ENCODE results near the gene SGMS1. TPM values are rescaled to one million over a fixed set of nuclear protein-coding genes. Genes with fewer than 3 reads are reported as not detected.

Gene SGMS1
- total and polyA plus RNA-seq, 2 donors (not counting 3 experiments of a cell fraction or from before 2014, with no cell fraction given): 9.7 to 23.7 TPM

DNA sequence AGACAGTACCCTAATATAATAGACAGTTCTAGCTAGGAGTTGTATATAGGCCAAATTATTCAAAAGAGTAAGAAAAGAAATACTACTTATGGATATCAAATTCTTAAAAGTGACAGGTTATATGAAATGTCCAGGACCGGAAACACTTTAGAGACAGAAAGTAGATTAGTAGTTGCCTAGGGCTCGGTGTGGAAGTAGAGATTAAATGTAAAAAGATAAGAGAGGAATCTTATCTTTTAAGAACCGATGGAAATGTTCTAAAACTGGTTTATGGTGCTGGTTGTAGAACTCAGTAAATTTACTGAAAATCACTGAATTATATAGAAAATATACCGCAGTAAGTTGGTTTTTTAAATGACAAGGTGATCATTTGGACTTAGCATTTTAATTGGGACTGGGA is 224.9 kb downstream of the SGMS1 start:
- H2AFZ ChIP-seq (ENCODE audit: low read depth, low read length): no peak overlapping the region
- peaks cover 6% of the 10 kb centered on the region for H3K4me1 ChIP-seq (ENCODE audit: control insufficient read depth, extremely low read depth, insufficient read depth, low read length)
- no peak overlapping the region for H3K4me2 ChIP-seq (ENCODE audit: insufficient read depth, low read length)
- intact Hi-C loops (cut with micrococcal nuclease): no loop called here
- peaks cover 26% of the 10 kb centered on the region for H3K79me2 ChIP-seq (ENCODE audit: control insufficient read depth, insufficient read depth, low read length)
- no peak overlapping the region for H3K27ac ChIP-seq (ENCODE audit: insufficient read depth, low read depth, low read length)
- H3K36me3 ChIP-seq (ENCODE audit: control insufficient read depth in 2 of 2, extremely low read depth in 1 of 2, insufficient read depth in 2 of 2, low read length in 2 of 2): no peaks in the 10 kb centered on the region
- no peaks in the 10 kb centered on the region for H3K9me1 ChIP-seq (replicated peaks; ENCODE audit: control insufficient read depth, extremely low read depth, insufficient read depth, low read length)
- H3K9ac ChIP-seq (replicated peaks; ENCODE audit: extremely low read depth, insufficient read depth, low read length): no peak overlapping the region
- CTCF ChIA-PET: interaction anchor here (0.7 to 2.2 kb wide), 4 partner anchors 12 to 31 kb away, joined by 3 to 12 read pairs (median 5); no protein-coding TSS in a partner anchor
- DNase-seq (ENCODE audit: low read depth, low spot score): no peak
- FAIRE-seq: no peak
- H3K27me3 ChIP-seq (ENCODE audit: control insufficient read depth in 2 of 2, insufficient read depth in 2 of 2, low read length in 2 of 2): no peaks in the 10 kb centered on the region
- no peaks in the 10 kb centered on the region for H3K9me3 ChIP-seq (replicated peaks; ENCODE audit: control insufficient read depth, insufficient read depth, low read length)
- no peak for TF ChIP-seq FOS (IDR thresholded peaks at IDR 0.05; ENCODE audit: borderline replicate concordance, insufficient read depth, low read length)
- TF ChIP-seq MYC (IDR thresholded peaks at IDR 0.05; ENCODE audit: low read depth, low read length): no peak
- TF ChIP-seq POLR2A (IDR thresholded peaks at IDR 0.05; ENCODE audit: low read depth, low read length): no peak
- TF ChIP-seq POLR2AphosphoS5 (IDR thresholded peaks at IDR 0.05; ENCODE audit: insufficient read depth, low read depth, low read length): no peak
- TF ChIP-seq, protein P1, sequence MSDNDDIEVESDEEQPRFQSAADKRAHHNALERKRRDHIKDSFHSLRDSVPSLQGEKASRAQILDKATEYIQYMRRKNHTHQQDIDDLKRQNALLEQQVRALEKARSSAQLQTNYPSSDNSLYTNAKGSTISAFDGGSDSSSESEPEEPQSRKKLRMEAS (IDR thresholded peaks at IDR 0.05; ENCODE audit: insufficient read depth, insufficient read length): no peak
- TF ChIP-seq, protein P2, sequence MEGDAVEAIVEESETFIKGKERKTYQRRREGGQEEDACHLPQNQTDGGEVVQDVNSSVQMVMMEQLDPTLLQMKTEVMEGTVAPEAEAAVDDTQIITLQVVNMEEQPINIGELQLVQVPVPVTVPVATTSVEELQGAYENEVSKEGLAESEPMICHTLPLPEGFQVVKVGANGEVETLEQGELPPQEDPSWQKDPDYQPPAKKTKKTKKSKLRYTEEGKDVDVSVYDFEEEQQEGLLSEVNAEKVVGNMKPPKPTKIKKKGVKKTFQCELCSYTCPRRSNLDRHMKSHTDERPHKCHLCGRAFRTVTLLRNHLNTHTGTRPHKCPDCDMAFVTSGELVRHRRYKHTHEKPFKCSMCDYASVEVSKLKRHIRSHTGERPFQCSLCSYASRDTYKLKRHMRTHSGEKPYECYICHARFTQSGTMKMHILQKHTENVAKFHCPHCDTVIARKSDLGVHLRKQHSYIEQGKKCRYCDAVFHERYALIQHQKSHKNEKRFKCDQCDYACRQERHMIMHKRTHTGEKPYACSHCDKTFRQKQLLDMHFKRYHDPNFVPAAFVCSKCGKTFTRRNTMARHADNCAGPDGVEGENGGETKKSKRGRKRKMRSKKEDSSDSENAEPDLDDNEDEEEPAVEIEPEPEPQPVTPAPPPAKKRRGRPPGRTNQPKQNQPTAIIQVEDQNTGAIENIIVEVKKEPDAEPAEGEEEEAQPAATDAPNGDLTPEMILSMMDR (IDR thresholded peaks at IDR 0.05; ENCODE audit: extremely low read depth in 1 of 2, insufficient read depth in 1 of 2, low read depth in 1 of 2, low read length in 2 of 2): no peak
- TF ChIP-seq GATA2 (IDR thresholded peaks at IDR 0.05; ENCODE audit: insufficient read depth, insufficient read length, low read depth, low read length): no peak
- TF ChIP-seq EZH2 (IDR thresholded peaks at IDR 0.05; ENCODE audit: borderline replicate concordance, low read depth, low read length, severe bottlenecking): no peak
- TF ChIP-seq JUN (IDR thresholded peaks at IDR 0.05; ENCODE audit: borderline replicate concordance, insufficient read depth, insufficient read length, low read depth): no peak
- POLR2A ChIA-PET: no interaction called here
- H4K20me1 ChIP-seq (replicated peaks; ENCODE audit: control insufficient read depth, extremely low read depth, insufficient read depth, low read length): peaks cover 2% of the 10 kb centered on the region
- dilution Hi-C loops (cut with MboI; ENCODE audit: extremely low pct_ligation_motif_present, low sequenced_read_pairs): no loop called here
- BruUV-seq (replicated peaks): no TSS peak
- H3K4me3 ChIP-seq (replicated peaks in 1 of 3; ENCODE audit: insufficient read depth in 1 of 3, low read depth in 1 of 3, low read length in 3 of 3): no peak overlapping the region

All from endothelial cell of umbilical vein (primary cell).